Fibroblast of mammary gland (primary cell): Measurements from ENCODE around the gene DGKQ.

ENCODE experiments used
- DNase-seq: peaks from one replicate; pipeline ENCODE4 v3.0.0-alpha.2; 2010; ENCODE audit warnings: low read depth
- H3K4me3 ChIP-seq: 2 replicates; pipeline ENCODE4 v1.5.1; 2011; ENCODE audit warnings: low read depth, mild to moderate bottlenecking, low read length, moderate library complexity; ENCODE audit not compliant: control insufficient read depth
- TF ChIP-seq, protein P1 (sequence below): conservative IDR thresholded peaks from 2 replicates; pipeline ENCODE4 v1.5.1; 2011; ENCODE audit warnings: low read depth, low read length, inconsistent platforms; ENCODE audit not compliant: control insufficient read depth, insufficient read depth

DGKQ gene

DNA sequence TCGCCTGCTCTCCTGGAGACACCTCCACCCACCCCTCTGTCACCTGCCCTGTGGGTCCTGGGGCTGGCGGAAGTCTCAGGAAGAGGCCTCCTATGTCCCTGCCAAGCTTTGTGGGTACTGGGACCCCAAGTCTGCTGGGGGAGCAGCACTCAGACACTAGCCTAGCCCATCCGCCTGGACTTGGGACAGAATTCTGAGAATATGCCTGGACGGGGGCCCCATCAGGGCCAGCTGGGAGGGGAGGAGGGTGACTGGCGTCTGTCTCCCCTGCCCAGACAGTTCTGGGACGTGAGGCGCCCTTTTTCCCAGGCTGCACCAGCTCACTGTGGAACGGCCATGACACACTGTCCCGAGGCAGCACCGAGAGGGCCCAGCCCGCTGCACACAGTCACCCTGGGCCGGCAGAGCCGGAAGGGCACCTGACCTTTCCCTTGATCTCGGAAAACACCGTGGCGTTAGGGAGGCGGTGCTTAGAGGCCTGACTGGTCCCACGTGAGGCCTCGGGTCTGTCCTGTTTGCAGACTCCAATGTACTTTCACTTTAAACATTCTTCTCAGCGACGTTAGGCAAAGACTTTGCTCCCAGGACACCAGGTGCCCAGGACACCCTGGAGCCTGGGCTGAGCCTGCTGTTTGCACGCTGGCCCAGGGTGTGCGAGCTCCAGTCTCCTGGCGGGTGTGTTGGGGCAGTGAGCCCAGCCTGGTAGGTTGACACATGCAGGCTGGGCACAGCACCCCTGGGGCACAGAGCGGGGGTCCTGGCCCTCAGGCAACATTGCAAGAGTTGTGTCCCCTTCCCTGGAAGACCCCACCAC lies 19.1 kb upstream of the DGKQ start:
- TF ChIP-seq, protein P1, sequence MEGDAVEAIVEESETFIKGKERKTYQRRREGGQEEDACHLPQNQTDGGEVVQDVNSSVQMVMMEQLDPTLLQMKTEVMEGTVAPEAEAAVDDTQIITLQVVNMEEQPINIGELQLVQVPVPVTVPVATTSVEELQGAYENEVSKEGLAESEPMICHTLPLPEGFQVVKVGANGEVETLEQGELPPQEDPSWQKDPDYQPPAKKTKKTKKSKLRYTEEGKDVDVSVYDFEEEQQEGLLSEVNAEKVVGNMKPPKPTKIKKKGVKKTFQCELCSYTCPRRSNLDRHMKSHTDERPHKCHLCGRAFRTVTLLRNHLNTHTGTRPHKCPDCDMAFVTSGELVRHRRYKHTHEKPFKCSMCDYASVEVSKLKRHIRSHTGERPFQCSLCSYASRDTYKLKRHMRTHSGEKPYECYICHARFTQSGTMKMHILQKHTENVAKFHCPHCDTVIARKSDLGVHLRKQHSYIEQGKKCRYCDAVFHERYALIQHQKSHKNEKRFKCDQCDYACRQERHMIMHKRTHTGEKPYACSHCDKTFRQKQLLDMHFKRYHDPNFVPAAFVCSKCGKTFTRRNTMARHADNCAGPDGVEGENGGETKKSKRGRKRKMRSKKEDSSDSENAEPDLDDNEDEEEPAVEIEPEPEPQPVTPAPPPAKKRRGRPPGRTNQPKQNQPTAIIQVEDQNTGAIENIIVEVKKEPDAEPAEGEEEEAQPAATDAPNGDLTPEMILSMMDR, result no peak
- no peak overlapping the region for H3K4me3 ChIP-seq
- DNase-seq, result no peak

DNA sequence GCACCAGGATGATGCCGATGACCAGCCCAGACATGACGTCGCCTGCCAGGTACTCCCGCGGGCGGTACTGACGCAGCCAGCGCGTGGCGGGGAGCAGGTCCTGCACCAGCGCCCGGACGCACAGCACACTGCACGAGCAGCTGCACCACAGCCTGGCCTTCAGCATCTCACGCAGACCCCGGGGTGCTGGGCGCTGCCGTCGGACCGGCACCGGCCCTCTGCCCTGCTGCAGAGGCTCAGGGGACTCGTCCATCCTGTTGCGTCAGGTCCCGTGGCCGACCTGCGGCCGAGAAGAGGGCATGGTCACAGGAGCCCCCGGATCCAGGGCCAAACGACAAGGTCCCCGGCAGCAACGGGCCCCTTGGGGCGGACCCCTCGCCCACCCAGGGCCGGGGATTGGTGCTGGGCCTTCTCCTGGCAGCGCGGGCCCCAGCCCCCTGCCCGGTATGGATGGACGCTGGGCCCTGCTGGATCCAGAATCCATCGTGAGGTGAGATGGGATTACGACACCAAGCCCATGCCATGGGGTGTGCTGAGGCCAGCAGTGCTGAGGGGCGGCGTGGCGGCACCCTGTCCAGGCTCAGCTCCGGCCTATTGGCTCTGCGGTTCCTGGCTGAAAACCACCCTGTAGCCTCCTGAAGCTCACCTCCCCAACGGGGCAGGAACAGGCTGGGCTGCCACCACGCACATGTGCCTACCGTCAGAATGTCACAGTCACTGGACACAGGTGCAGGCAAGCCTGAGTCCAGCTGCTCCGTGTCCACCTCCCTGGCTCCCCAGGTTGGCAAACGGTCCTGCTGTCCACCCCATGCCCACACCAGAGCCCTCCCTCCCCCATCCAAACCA lies 18.3 kb upstream of the DGKQ start:
- DNase-seq, result no peak
- TF ChIP-seq, protein P1, result no peak
- no peak overlapping the region for H3K4me3 ChIP-seq

DNA sequence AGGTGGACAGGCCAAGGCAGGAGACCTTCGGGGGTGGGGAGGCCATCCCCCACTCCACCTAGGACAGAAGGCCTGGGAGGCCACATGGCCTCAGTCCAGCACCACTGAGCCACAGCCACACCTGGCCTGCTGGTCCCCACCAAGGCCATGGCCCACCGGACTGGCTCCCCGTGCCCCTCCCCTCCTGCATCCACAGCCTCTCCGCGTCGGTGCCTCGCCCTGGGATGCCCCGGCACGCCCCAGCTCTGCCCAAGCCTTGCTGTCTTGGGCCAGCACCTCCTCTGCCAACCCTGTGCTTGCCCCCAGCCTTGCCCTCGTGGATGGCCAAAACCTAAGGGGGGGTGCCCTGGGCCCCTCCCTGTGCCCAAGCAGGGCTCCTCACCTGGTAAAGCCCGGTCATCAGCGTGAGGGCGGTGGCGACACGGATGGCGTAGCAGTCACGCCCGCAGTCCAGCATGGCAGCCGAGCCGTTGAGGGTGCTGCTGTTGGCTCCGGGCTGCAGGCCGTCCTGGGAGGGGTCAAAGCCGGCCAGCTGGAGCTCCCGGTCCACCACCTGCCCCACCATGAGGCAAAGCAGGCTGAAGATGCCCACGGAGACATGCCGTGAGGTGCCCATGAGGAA lies 17.5 kb upstream of the DGKQ start:
- TF ChIP-seq, protein P1, result no peak
- no peak overlapping the region for H3K4me3 ChIP-seq
- DNase-seq, result no peak

DNA sequence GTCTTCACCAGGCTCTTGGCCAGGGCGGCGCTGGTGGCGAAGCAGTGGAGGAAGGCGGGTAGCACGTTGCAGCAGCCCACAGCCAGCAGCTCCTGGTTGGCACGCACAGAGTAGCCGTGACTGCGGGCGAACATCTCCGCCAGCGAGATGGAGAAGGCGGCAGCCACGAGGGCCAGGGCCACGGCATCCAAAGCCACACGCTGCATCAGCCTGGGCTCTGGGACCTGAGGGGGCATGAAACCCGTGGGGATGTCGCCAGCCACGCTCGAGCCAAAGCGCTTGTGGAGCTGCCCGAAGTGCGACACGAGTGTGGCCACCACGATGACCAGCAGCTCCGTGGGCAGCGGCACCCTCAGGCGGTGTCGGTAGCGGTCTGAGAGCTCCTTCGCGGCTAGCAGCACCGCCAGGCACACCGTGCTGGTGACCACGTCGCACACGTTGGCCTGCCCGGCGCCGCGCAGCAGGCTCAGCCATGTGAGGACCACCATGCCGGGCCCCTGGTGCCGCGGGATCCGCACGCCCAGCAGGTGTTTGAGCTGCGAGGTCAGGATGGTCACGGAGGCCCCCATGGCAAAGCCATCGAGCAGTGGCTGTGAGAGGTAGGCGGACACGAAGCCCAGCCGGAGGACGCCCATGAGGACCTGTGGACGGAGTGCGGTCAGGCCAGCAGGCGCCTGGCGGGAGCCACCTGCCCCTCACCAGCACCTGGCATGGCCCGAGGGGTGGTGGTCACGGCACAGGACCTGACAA lies 16.5 kb upstream of the DGKQ start:
- H3K4me3 ChIP-seq, result no peak overlapping the region
- TF ChIP-seq, protein P1, result no peak
- DNase-seq, result no peak

DNA sequence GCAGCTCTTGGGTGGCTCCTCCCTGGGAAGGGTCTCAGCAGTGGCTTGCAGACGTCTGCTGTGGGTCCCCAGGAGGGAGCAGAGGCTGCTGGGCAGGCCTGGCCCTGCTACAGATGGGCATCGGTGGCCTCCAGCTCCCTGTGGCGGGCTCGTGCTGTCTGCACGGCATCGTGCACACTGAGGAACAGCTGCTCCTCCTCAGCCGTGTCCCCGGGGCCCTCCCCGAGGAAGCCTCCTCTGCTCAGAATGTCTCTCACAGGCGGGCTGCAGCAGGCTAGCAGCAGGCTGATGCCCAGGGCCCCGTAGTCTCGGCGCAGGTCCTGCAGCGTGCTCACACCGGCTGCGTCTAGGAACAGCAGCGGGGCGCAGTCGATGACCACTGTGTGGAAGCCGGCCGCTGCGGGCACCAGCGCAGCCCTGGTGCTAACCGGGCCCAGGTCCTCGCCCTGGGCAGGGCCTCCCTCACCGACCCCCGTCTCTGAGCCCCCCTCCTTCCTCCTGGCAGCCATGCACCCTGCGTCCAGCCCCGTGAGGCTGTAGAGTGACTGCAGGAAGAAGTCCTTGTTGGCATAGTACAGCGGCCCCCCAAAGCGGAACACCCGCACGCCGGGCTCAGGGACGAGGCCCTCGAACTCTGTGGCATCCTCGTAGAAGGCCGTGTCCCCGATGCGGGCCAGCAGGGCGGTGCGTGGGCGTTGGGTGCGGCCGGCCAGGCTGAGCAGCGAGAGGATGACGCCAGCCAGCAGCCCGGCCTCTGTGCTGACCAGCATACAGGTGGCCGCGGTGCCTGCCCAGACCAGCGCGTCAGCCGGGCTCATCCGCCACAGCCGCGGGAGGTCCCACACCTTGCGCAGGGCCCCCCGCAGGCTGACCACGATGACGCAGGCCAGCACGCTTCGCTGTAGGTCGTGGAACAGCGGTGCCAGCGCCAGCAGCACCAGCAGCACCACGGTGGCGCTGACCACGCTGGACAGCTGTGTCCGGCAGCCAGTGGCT lies 15.7 kb upstream of the DGKQ start:
- DNase-seq, result peak; percentile 11
- no peak overlapping the region for H3K4me3 ChIP-seq
- TF ChIP-seq, protein P1, result no peak
